ENCODE data around the gene SH3GL2.

Gene SH3GL2

GRCh38 chr9:17810728-17811571 lies 232.1 kb downstream of the SH3GL2 start:
- DNase-seq (ENCODE audit: low read depth), result no peak

GRCh38 chr9:17813798-17814197 lies 234.9 kb downstream of the SH3GL2 start:
- DNase-seq (ENCODE audit: low read depth), result no peak

- DNase-seq (ENCODE audit: low read depth), result no peak
These were observed 237.7 kb downstream of the SH3GL2 start for GRCh38 chr9:17816431-17817027.

- DNase-seq (ENCODE audit: low read depth), result no peak
These were observed 245.3 kb downstream of the SH3GL2 start for GRCh38 chr9:17824191-17824590.

- DNase-seq (ENCODE audit: low read depth), result no peak
These were observed 245.9 kb downstream of the SH3GL2 start for GRCh38 chr9:17824616-17825264.

GRCh38 chr9:17825265-17825659 lies 246.4 kb downstream of the SH3GL2 start:
- no peak for DNase-seq (ENCODE audit: low read depth)

- DNase-seq (ENCODE audit: low read depth), result no peak
These were observed 250.2 kb downstream of the SH3GL2 start for GRCh38 chr9:17829064-17829463.

- DNase-seq (ENCODE audit: low read depth), result no peak
These were observed 251.0 kb downstream of the SH3GL2 start for GRCh38 chr9:17829812-17830385.

GRCh38 chr9:17832812-17833211 lies 253.9 kb downstream of the SH3GL2 start:
- no peak for DNase-seq (ENCODE audit: low read depth)

GRCh38 chr9:17833846-17834245 lies 255.0 kb downstream of the SH3GL2 start:
- DNase-seq (ENCODE audit: low read depth), result no peak

- DNase-seq (ENCODE audit: low read depth), result no peak
These were observed 259.1 kb downstream of the SH3GL2 start for GRCh38 chr9:17837965-17838364.

- DNase-seq (ENCODE audit: low read depth), result no peak
These were observed 260.9 kb downstream of the SH3GL2 start for GRCh38 chr9:17839776-17840175.

GRCh38 chr9:17843236-17843635 lies 264.4 kb downstream of the SH3GL2 start:
- DNase-seq (ENCODE audit: low read depth), result no peak
